Activated CD8-positive, alpha-beta memory T cell treated with anti-CD3 and anti-CD28 coated beads, Interleukin-2, amount 50 U/mL, for 1 hour (primary cell): ENCODE measurements around the gene DCXR.

Experiments
- DNase-seq: peaks from one replicate; pipeline ENCODE4 v3.0.0-alpha.2; 2020; ENCODE audit errors: extremely low read depth

The DCXR gene

GRCh38 chr17:81998212-81998611 is 39.3 kb downstream of the DCXR start:
- no peak for DNase-seq

- DNase-seq = no peak
These were observed 40.6 kb downstream of the DCXR start for GRCh38 chr17:81996757-81997441.

- no peak for DNase-seq
These were observed 41.2 kb downstream of the DCXR start for GRCh38 chr17:81996232-81996756.

- no peak for DNase-seq
These were observed 41.9 kb downstream of the DCXR start for GRCh38 chr17:81995463-81996231.

GRCh38 chr17:81994593-81995462 is 42.7 kb downstream of the DCXR start:
- DNase-seq = no peak

- no peak for DNase-seq
These were observed 43.5 kb downstream of the DCXR start for GRCh38 chr17:81993729-81994592.

- DNase-seq = no peak
These were observed 45.0 kb downstream of the DCXR start for GRCh38 chr17:81992306-81993102.

- DNase-seq = no peak
These were observed 45.7 kb downstream of the DCXR start for GRCh38 chr17:81991684-81992305.

- DNase-seq = no peak
These were observed 46.4 kb downstream of the DCXR start for GRCh38 chr17:81990836-81991683.

GRCh38 chr17:81987161-81987770 is 50.2 kb downstream of the DCXR start:
- DNase-seq = no peak

GRCh38 chr17:81986606-81987005 is 50.9 kb downstream of the DCXR start:
- no peak for DNase-seq
